HG03575 (cell line): ENCODE results near the gene CYB561D1.

Source experiments
- ATAC-seq: cut with Tn5 transposase; IDR thresholded peaks from one replicate; pipeline ENCODE4 v1.9.1; 2021; ENCODE audit not compliant: unreplicated experiment, insufficient number of reproducible peaks, low FRiP score; ENCODE audit errors: extremely low read depth

The CYB561D1 gene

GRCh38 chr1:109521002-109521951, 27.4 kb downstream of the CYB561D1 start:
- ATAC-seq = no peak

- no peak for ATAC-seq
Measured at GRCh38 chr1:109522026-109522425, 28.1 kb downstream of the CYB561D1 start.

GRCh38 chr1:109523706-109524105, 29.8 kb downstream of the CYB561D1 start:
- ATAC-seq = no peak

GRCh38 chr1:109527098-109527811, 33.4 kb downstream of the CYB561D1 start:
- no peak for ATAC-seq

- ATAC-seq = no peak
Measured at GRCh38 chr1:109527846-109528695, 34.2 kb downstream of the CYB561D1 start.

- no peak for ATAC-seq
Measured at GRCh38 chr1:109528712-109529111, 34.8 kb downstream of the CYB561D1 start.

GRCh38 chr1:109529881-109530456, 36.1 kb downstream of the CYB561D1 start:
- ATAC-seq = no peak

GRCh38 chr1:109530457-109531087, 36.7 kb downstream of the CYB561D1 start:
- no peak for ATAC-seq

- ATAC-seq = no peak
Measured at GRCh38 chr1:109531380-109531779, 37.5 kb downstream of the CYB561D1 start.

- ATAC-seq = no peak
Measured at GRCh38 chr1:109531826-109532364, 38.0 kb downstream of the CYB561D1 start.

GRCh38 chr1:109532365-109533136, 38.7 kb downstream of the CYB561D1 start:
- no peak for ATAC-seq

GRCh38 chr1:109534307-109534858, 40.5 kb downstream of the CYB561D1 start:
- no peak for ATAC-seq

GRCh38 chr1:109535481-109535880, 41.6 kb downstream of the CYB561D1 start:
- no peak for ATAC-seq

GRCh38 chr1:109535971-109536491, 42.1 kb downstream of the CYB561D1 start:
- no peak for ATAC-seq

- ATAC-seq = no peak
Measured at GRCh38 chr1:109537450-109538178, 43.7 kb downstream of the CYB561D1 start.

- ATAC-seq = no peak
Measured at GRCh38 chr1:109538827-109539555, 45.1 kb downstream of the CYB561D1 start.
